Gastrocnemius medialis (tissue), 4 donors: Measurements from ENCODE around the gene UBE3C.

Experiments
- CTCF ChIP-seq, 5 experiments: fragments of 450-650 bp in 3 of 5; fragments of 200-600 bp in 2 of 5; sonication (generic) in 2 of 5; IDR thresholded peaks in 4 of 5; conservative IDR thresholded peaks in 1 of 5; 1 replicate in 4 of 5; 2 replicates in 1 of 5; pipeline ENCODE4 v1.5.1; 2016 to 2019; ENCODE audit warnings: antibody characterized with exemption in 5 of 5, mild to moderate bottlenecking in 3 of 5, moderate library complexity in 3 of 5
- POLR2A ChIP-seq, 2 donors: fragments of 450-650 bp; IDR thresholded peaks; one replicate each; pipeline ENCODE4 v1.6.1; 2017; ENCODE audit warnings: antibody characterized with exemption in 2 of 2, mild to moderate bottlenecking in 2 of 2, moderate library complexity in 2 of 2

- no peak for TF ChIP-seq POLR2A (IDR thresholded peaks at IDR 0.05)
- no peak for TF ChIP-seq CTCF (IDR thresholded peaks at IDR 0.05 in 4 of 5, conservative IDR thresholded peaks at IDR 0.05 in 1 of 5)
Measured at GRCh38 chr7:157284229-157285014, 145.7 kb downstream of the UBE3C start.
